ENCODE data around the gene HNRNPU.
"Not testable (repeated sequence)": the region's sequence is repeated elsewhere in the genome, so short reads cannot be mapped to it uniquely, and the experiment has no call there.

Gene HNRNPU

GRCh38 chr1:244835276-244836134, 28.8 kb downstream of the HNRNPU start, which contains the start of gene COX20:
Gene COX20, plus strand, starts transcription at chr1:244835658. Its CDS starts 57 bp downstream, at chr1:244835715.
- peak; percentile 97 for DNase-seq (ENCODE audit: low read depth)
- TF ChIP-seq, protein P1, sequence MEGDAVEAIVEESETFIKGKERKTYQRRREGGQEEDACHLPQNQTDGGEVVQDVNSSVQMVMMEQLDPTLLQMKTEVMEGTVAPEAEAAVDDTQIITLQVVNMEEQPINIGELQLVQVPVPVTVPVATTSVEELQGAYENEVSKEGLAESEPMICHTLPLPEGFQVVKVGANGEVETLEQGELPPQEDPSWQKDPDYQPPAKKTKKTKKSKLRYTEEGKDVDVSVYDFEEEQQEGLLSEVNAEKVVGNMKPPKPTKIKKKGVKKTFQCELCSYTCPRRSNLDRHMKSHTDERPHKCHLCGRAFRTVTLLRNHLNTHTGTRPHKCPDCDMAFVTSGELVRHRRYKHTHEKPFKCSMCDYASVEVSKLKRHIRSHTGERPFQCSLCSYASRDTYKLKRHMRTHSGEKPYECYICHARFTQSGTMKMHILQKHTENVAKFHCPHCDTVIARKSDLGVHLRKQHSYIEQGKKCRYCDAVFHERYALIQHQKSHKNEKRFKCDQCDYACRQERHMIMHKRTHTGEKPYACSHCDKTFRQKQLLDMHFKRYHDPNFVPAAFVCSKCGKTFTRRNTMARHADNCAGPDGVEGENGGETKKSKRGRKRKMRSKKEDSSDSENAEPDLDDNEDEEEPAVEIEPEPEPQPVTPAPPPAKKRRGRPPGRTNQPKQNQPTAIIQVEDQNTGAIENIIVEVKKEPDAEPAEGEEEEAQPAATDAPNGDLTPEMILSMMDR (IDR thresholded peaks at IDR 0.05; ENCODE audit: insufficient read depth, low read depth, low read length, missing control alignments) = no peak
- peak within 1 kb of the TSS; percentile 99 for H3K4me3 ChIP-seq (ENCODE audit: low read depth, low read length)

DNA sequence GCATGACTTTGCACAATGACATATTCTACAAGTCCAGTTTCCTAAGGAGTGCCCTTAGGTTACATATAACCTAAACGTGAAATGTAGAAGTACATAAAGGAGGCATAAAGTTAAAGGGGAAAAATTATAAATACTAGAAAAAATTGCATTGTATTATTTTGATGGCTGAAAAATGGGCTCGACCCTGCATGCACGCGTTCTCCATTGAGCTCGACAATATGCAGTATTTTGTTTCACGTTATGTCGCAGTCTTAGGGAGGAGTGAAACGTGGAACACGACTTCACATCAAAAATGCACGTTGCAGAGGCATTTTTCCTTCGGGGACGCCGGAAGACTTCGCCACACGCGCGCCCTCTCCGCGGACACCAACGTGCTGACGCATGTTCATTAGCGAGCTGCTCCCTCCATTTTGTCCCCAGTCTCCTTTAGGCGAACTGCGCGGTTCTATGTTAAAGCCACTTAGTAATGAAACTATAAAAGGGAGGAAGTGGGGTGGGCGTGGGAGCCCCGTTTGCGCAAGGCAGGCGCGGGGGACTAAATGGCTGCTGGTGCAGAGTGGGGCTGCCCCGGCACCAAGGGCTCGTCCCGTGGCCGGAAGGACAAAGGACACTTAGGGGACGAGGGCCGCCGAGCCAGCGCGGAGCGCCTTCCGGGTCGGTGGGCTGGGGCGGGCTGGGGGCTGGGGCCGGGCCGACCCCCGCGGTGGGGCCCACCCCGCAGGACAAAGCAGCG, 29.6 kb downstream of the HNRNPU start:
- H3K4me3 ChIP-seq (ENCODE audit: low read depth, low read length) = peak overlapping the region; percentile 99
- peak; percentile 98 for DNase-seq (ENCODE audit: low read depth)
- TF ChIP-seq, protein P1 (IDR thresholded peaks at IDR 0.05; ENCODE audit: insufficient read depth, low read depth, low read length, missing control alignments) = no peak

DNA sequence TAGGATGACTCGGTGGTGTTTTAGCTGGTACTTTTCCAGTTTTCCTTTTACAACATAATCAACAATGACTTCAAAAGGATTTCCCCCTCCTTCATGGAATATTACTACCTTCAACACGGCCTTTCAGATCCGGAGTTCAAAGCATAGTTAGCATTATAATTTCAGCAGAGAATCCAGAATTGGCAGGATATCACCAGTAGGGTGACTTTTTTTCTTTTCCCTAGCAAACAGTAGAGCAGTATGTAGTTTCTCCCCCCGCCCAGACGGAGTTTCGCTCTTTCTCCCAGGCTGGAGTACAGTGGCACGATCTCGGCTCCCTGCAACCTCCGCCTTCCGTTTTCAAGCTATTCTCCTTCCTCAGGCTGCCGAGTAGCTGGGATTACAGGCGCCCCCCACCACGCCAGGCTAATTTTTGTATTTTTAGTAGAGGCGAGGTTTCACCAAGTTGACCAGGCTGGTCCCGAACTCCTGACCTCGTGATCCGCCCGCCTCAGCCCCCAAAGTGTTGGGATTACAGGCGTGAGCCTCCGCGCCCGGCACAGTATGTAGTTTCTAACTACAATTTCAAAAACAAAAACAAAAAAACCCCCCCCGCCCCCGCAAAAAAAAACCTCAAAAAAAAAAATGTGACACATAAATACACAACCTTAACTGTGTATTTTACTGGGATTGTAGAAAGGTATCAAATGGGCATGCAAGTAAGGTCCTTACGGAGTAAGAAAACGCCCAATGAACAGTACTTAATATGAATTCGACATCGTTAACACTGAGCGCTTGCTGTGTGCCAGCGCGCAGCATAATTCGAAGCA, 30.4 kb downstream of the HNRNPU start:
- peak overlapping the region; percentile 99 for H3K4me3 ChIP-seq (ENCODE audit: low read depth, low read length)
- peak; percentile 78 for DNase-seq (ENCODE audit: low read depth)

GRCh38 chr1:244833260-244833659, 31.1 kb downstream of the HNRNPU start:
- peak overlapping the region; percentile 99 for H3K4me3 ChIP-seq (ENCODE audit: low read depth, low read length)
- not testable (repeated sequence) for DNase-seq (ENCODE audit: low read depth)

More for the DNA sequence above, 30.4 kb downstream of the HNRNPU start:
- TF ChIP-seq, protein P1 (IDR thresholded peaks at IDR 0.05; ENCODE audit: insufficient read depth, low read depth, low read length, missing control alignments) = no peak

GRCh38 chr1:244830639-244831038, 33.7 kb downstream of the HNRNPU start:
- DNase-seq (ENCODE audit: low read depth) = no peak
- TF ChIP-seq, protein P1 (IDR thresholded peaks at IDR 0.05; ENCODE audit: insufficient read depth, low read depth, low read length, missing control alignments) = no peak
- no peak overlapping the region for H3K4me3 ChIP-seq (ENCODE audit: low read depth, low read length)

GRCh38 chr1:244826712-244827111, 37.6 kb downstream of the HNRNPU start:
- DNase-seq (ENCODE audit: low read depth) = no peak
- TF ChIP-seq, protein P1 (IDR thresholded peaks at IDR 0.05; ENCODE audit: insufficient read depth, low read depth, low read length, missing control alignments) = no peak
- H3K4me3 ChIP-seq (ENCODE audit: low read depth, low read length) = no peak overlapping the region

Data from GM12865 (cell line).